Astrocyte (in vitro differentiated cells and primary cell): ENCODE measurements around the gene KLC4.

Experiments
- CTCF ChIP-seq: IDR thresholded peaks from 2 replicates; pipeline ENCODE4 v1.5.1; 2011; ENCODE audit warnings: low read depth, mild to moderate bottlenecking, inconsistent platforms, low read length, moderate library complexity; ENCODE audit not compliant: insufficient read depth
- EZH2 ChIP-seq: IDR thresholded peaks from 2 replicates; pipeline ENCODE4 v1.6.1; 2012; ENCODE audit warnings: mild to moderate bottlenecking, low read length, inconsistent platforms; ENCODE audit not compliant: insufficient read depth

GRCh38 chr6:43078691-43079090, 19.3 kb downstream of the KLC4 start:
- TF ChIP-seq CTCF (no peak), EZH2 (no peak)
